Breast epithelium (tissue), 4 donors: ENCODE data around the gene ADAT3. TPM values are rescaled to one million over a fixed set of nuclear protein-coding genes. Genes with fewer than 3 reads are reported as not detected.

Experiments used
- DNase-seq, 2 donors: peaks; one replicate each; pipeline ENCODE4 v3.0.0-alpha.2; 2019; ENCODE audit warnings: low spot score in 2 of 2
- H3K27ac ChIP-seq, 2 donors: fragments of 200-600 bp; sonication (generic) in 1 of 2; one replicate each; pipeline ENCODE4 v1.5.1; 2016 to 2019; ENCODE audit warnings: mild to moderate bottlenecking in 1 of 2
- H3K27me3 ChIP-seq, 2 donors: fragments of 200-600 bp; sonication (generic) in 1 of 2; one replicate each; pipeline versions ENCODE4 v1.5.1 to v1.6.0; 2017 to 2019; ENCODE audit warnings: control low read depth in 1 of 2, mild to moderate bottlenecking in 1 of 2
- H3K36me3 ChIP-seq: fragments of 200-600 bp; one replicate; pipeline ENCODE4 v1.5.1; 2019
- H3K4me1 ChIP-seq, 2 donors: fragments of 200-600 bp; sonication (generic); one replicate each; pipeline ENCODE4 v1.5.1; 2016 to 2019; ENCODE audit warnings: control low read depth in 1 of 2
- H3K4me3 ChIP-seq, 3 donors: fragments of 200-600 bp; sonication (generic); 1 replicate in 2 of 3; 2 replicates in 1 of 3; pipeline ENCODE4 v1.5.1; 2016 to 2019; ENCODE audit warnings: mild to moderate bottlenecking in 3 of 3, moderate library complexity in 2 of 3
- H3K9me3 ChIP-seq, 2 donors: fragments of 200-600 bp; sonication (generic) in 1 of 2; one replicate each; pipeline ENCODE4 v1.5.1; 2016 to 2019; ENCODE audit warnings: control low read depth in 1 of 2
- CTCF ChIP-seq, 3 donors: fragments of 450-650 bp; IDR thresholded peaks; one replicate each; pipeline ENCODE4 v1.5.1; 2016 to 2017; ENCODE audit warnings: antibody characterized with exemption in 3 of 3, mild to moderate bottlenecking in 3 of 3, moderate library complexity in 3 of 3
- POLR2A ChIP-seq: fragments of 450-650 bp; IDR thresholded peaks from one replicate; pipeline ENCODE4 v1.6.1; 2016; ENCODE audit warnings: antibody characterized with exemption, mild to moderate bottlenecking, moderate library complexity
- POLR2AphosphoS5 ChIP-seq, 3 donors: sonication (generic); formaldehyde crosslinking; IDR thresholded peaks; one replicate each; pipeline ENCODE4 v1.6.1; 2017; ENCODE audit warnings: antibody characterized with exemption in 3 of 3
- intact Hi-C: fragments of 100-400 bp; cut with DNase I; formaldehyde crosslinking; loops from one replicate; pipeline ENCODE4 v1.15.1; 2023; ENCODE audit warnings: low total_unique reads
- total RNA-seq, 3 donors: library from RNA; depleted of rRNA; stranded (reverse); fragments of >200 nt; gene quantifications; one replicate each; pipeline ENCODE4 v1.1.0, GENCODE V29; 2016

ADAT3 gene
- total RNA-seq, 3 donors from 2014 or later, result 1.1 to 5.4 (median 4.9) TPM

DNA sequence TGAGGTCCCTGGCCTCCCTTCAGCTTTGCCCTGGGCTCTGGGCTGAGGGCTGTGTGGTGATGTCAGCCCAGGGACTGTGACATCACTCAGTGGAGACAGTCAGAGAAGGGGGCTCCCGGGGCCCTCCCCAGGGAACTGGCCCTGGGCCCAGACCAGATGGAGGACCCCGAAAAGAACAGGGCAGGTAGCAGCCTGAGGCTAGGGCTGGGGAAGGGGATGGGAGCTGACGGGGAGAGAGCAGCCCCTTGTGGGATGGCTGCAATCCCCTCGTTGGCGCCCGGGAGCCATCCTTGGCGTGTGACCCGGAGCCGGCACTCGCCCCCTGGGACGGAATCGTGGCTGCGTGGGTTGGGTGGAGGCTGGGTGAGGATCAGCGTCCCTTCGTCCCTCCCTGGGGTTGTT is 49.3 kb downstream of the ADAT3 start:
- H3K27ac ChIP-seq, result no peak overlapping the region

GRCh38 chr19:1955171-1956121 is 50.2 kb downstream of the ADAT3 start:
- Histone ChIP-seq H3K27me3 (no peaks in the 10 kb centered on the region), H3K36me3 (no peaks in the 10 kb centered on the region), H3K4me1 (no peaks in the 10 kb centered on the region), H3K27ac (no peak overlapping the region), H3K4me3 (no peak overlapping the region), H3K9me3 (no peaks in the 10 kb centered on the region)
- TF ChIP-seq POLR2AphosphoS5 (IDR thresholded peaks at IDR 0.05) (no peak), CTCF (IDR thresholded peaks at IDR 0.05) (no peak), POLR2A (no peak)
- intact Hi-C loops, result no loop called here
- DNase-seq, result no peak

More for the DNA sequence above, 49.3 kb downstream of the ADAT3 start:
- H3K4me3 ChIP-seq, result no peak overlapping the region
- no peaks in the 10 kb centered on the region for H3K36me3 ChIP-seq
- no peak for DNase-seq
- no peaks in the 10 kb centered on the region for H3K4me1 ChIP-seq
- H3K9me3 ChIP-seq, result no peaks in the 10 kb centered on the region
- TF ChIP-seq POLR2AphosphoS5 (IDR thresholded peaks at IDR 0.05) (no peak), CTCF (IDR thresholded peaks at IDR 0.05) (no peak), POLR2A (no peak)
- intact Hi-C loops, result no loop called here
- no peaks in the 10 kb centered on the region for H3K27me3 ChIP-seq

GRCh38 chr19:1956122-1956494 is 50.9 kb downstream of the ADAT3 start:
- no peak overlapping the region for H3K4me3 ChIP-seq
- TF ChIP-seq POLR2A, result no peak
- H3K4me1 ChIP-seq, result no peaks in the 10 kb centered on the region
- no peak overlapping the region for H3K27ac ChIP-seq
- intact Hi-C loops, result no loop called here
- H3K36me3 ChIP-seq, result no peaks in the 10 kb centered on the region
- DNase-seq, result no peak
- no peaks in the 10 kb centered on the region for H3K27me3 ChIP-seq
- no peaks in the 10 kb centered on the region for H3K9me3 ChIP-seq

DNA sequence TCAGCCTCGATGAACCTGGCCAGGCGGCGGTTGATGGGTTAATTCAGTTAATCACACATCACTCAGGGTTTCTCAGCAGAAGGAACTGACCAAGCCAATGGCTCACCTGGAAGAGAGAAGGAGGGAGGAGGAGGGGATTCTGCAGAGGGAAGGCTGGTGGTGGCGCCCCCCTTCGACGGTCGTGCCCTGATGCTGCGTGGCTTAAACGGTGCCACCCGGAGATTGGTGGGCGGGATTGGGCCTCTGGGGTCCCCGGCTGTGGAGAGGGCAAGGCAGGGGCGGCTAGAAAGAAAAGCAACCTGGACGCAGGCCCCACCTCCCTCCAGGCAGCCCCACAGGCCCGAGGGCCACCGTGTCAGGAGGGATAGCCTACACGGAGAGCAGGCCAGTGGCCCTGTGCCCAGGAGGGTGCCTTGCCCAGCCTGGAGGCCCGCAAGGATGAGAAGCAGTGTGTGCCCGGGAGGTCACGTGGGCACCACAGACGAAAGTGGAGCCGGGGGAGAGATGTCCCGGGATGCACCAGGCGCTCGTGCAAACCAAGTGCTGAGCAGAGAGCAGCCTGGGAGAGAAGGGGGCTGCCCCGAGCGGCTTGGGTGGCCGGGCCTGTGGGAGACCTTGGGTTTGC is 51.8 kb downstream of the ADAT3 start:
- Histone ChIP-seq H3K27ac (no peak overlapping the region), H3K9me3 (no peaks in the 10 kb centered on the region), H3K36me3 (no peaks in the 10 kb centered on the region), H3K4me1 (no peaks in the 10 kb centered on the region), H3K27me3 (no peaks in the 10 kb centered on the region), H3K4me3 (peak overlapping the region in 1 of 3 donors; percentile 5)
- DNase-seq, result no peak
- intact Hi-C loops, result no loop called here
- TF ChIP-seq CTCF (IDR thresholded peaks at IDR 0.05) (no peak), POLR2A (no peak), POLR2AphosphoS5 (IDR thresholded peaks at IDR 0.05) (no peak)

- no peaks in the 10 kb centered on the region for H3K9me3 ChIP-seq
- no peaks in the 10 kb centered on the region for H3K4me1 ChIP-seq
- no peaks in the 10 kb centered on the region for H3K27me3 ChIP-seq
- H3K4me3 ChIP-seq, result no peak overlapping the region
- TF ChIP-seq POLR2AphosphoS5 (IDR thresholded peaks at IDR 0.05) (no peak), CTCF (IDR thresholded peaks at IDR 0.05) (no peak), POLR2A (no peak)
- intact Hi-C loops, result no loop called here
- H3K36me3 ChIP-seq, result no peaks in the 10 kb centered on the region
- no peak overlapping the region for H3K27ac ChIP-seq
- DNase-seq, result no peak
Measured at GRCh38 chr19:1957562-1958248, 52.5 kb downstream of the ADAT3 start.
